Neural cell (in vitro differentiated cells): ENCODE results near the gene THOC2.

ENCODE experiments used
- CTCF ChIP-seq: fragments of 450-650 bp; IDR thresholded peaks from 2 replicates; pipeline ENCODE4 v1.5.1; 2014; ENCODE audit warnings: antibody characterized with exemption, mild to moderate bottlenecking, moderate library complexity; ENCODE audit not compliant: poor library complexity, severe bottlenecking
- EZH2 ChIP-seq: fragments of 200-600, 300-800 bp; shearing (Covaris generic), sonication (generic); IDR thresholded peaks from 2 replicates; pipeline ENCODE4 v1.6.1; 2014; ENCODE audit warnings: antibody characterized with exemption, low read length, borderline replicate concordance, mild to moderate bottlenecking; ENCODE audit not compliant: insufficient read depth, poor library complexity, severe bottlenecking
- POLR2AphosphoS5 ChIP-seq: IDR thresholded peaks from 2 replicates; pipeline ENCODE4 v1.6.1; 2012
- RAD21 ChIP-seq: fragments of 450-650 bp; conservative IDR thresholded peaks from 2 replicates; pipeline ENCODE4 v1.6.1; 2014; ENCODE audit warnings: antibody characterized with exemption, mild to moderate bottlenecking, moderate library complexity
- REST ChIP-seq: IDR thresholded peaks from 2 replicates; pipeline ENCODE4 v1.6.1; 2012; ENCODE audit warnings: borderline replicate concordance

- no peak for TF ChIP-seq CTCF
- TF ChIP-seq REST, result no peak
- no peak for TF ChIP-seq EZH2
- no peak for TF ChIP-seq POLR2AphosphoS5
- TF ChIP-seq RAD21, result no peak
Observed at GRCh38 chrX:123563167-123563566, 169.7 kb downstream of the THOC2 start.
